Right ventricle myocardium inferior (tissue), 1 donor: ENCODE results near the gene ZBTB11. TPM values are rescaled to one million over a fixed set of nuclear protein-coding genes. Genes with fewer than 3 reads are reported as not detected.
"Not testable (repeated sequence)": the region's sequence is repeated elsewhere in the genome, so short reads cannot be mapped to it uniquely, and the experiment has no call there.

Experiments
- ATAC-seq: fragments of 200-7000 bp; cut with Tn5 transposase; one replicate; pipeline ENCODE4 v1.9.1; 2020; ENCODE audit warnings: mild to moderate bottlenecking, moderate library complexity
- DNase-seq: peaks from one replicate; pipeline ENCODE4 v3.0.0; 2021; ENCODE audit errors: missing footprints
- intact Hi-C: fragments of 100-400 bp; cut with DNase I; formaldehyde crosslinking; loops from one replicate; pipeline ENCODE4 v1.11.0; 2022
- total RNA-seq: library from RNA; stranded (reverse); fragmentation: NEBNext Ultra II Directional; extraction: Animal tissue kit (Norgen Biotek cat#: 25700); gene quantifications from one replicate; pipeline ENCODE4 v1.2.1, GENCODE V29; 2021
- donor health status: DM: no; HTN: yes; CAD: no; lungs with severe emphysema.

ZBTB11 gene
- total RNA-seq, 1 donor from 2014 or later: 9.7 TPM

DNA sequence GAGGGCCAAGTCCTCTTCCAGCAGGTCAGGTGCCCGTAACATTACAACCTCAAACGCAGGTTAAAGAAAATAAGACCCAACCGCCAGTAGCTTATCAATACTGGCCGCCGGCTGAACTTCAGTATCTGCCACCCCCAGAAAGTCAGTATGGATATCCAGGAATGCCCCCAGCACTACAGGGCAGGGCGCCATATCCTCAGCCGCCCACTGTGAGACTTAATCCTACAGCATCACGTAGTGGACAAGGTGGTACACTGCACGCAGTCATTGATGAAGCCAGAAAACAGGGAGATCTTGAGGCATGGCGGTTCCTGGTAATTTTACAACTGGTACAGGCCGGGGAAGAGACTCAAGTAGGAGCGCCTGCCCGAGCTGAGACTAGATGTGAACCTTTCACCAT, 16.6 kb upstream of the ZBTB11 start:
- intact Hi-C loops, DNase-seq, ATAC-seq: not testable (repeated sequence)

DNA sequence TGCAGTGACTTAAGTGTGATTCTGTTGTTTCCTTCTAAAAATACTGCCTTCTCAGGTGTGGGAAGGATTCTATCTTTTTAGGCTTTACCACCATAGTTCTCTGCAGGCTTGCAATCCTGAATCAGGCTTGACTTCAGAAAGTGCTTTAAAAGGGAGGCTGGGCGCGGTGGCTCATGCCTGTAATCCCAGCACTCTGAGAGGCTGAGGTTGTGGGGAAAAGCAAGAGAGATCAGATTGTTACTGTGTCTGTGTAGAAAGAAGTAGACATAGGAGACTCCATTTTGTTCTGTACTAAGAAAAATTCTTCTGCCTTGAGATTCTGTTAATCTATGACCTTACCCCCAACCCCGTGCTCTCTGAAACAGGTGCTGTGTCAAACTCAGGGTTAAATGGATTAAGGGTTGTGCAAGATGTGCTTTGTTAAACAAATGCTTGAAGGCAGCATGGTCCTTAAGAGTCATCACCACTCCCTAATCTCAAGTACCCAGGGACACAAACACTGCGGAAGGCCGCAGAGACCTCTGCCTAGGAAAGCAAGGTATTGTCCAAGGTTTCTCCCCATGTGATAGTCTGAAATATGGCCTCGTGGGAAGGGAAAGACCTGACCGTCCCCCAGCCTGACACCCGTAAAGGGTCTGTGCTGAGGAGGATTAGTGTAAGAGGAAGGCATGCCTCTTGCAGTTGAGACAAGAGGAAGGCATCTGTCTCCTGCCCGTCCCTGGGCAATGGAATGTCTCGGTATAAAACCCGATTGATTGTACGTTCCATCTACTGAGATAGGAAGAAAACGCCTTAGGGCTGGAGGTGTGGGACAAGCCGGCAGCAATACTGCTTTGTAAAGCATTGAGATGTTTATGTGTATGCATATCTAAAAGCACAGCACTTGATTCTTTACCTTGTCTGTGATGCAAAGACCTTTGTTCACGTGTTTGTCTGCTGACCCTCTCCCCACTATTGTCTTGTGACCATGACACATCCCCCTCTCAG, 15.0 kb upstream of the ZBTB11 start:
- ATAC-seq, intact Hi-C loops: not testable (repeated sequence)

DNA sequence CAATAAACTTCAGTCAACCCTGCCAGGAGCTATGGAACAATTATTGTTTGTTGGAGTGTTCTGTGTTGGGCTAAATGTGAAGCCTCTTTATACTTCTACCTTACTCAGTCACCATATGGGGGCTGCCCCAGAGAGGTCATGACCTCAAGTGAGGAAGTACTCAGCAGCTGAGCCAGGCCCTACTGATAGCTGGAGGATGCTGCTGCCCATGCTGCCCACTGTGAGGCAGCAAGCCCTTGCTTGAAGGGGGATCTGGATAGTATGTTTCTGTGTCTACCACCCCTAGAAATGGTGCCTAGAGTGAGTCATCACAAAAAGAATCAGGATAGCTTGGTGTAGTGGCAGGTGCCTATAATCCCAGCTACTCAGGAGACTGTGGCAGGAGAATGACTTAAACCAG, 14.0 kb upstream of the ZBTB11 start:
- DNase-seq: no peak
- intact Hi-C loops: no loop called here
- ATAC-seq: no peak

More for the DNA sequence above, 15.0 kb upstream of the ZBTB11 start:
- not testable (repeated sequence) for DNase-seq

DNA sequence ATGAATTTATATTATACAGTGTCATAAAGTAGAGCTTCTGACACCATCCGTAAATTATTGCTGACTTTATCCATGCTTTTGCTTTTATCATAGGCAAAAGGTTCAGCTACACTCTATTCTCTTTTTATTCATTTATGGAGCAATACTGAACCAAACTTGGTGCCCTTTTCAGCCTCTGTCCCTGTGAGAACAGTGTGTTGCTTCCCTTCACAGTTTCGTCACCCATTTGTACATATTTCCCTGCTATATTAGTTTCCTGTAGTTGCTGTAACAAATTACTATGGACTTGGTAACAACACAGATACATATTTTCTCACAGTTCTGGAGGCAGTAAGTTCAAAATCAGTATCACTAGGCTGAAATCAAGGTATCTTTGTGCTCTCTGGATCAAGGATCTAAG, 12.4 kb upstream of the ZBTB11 start:
- ATAC-seq (no peak), DNase-seq (no peak)
- intact Hi-C loops: no loop called here

DNA sequence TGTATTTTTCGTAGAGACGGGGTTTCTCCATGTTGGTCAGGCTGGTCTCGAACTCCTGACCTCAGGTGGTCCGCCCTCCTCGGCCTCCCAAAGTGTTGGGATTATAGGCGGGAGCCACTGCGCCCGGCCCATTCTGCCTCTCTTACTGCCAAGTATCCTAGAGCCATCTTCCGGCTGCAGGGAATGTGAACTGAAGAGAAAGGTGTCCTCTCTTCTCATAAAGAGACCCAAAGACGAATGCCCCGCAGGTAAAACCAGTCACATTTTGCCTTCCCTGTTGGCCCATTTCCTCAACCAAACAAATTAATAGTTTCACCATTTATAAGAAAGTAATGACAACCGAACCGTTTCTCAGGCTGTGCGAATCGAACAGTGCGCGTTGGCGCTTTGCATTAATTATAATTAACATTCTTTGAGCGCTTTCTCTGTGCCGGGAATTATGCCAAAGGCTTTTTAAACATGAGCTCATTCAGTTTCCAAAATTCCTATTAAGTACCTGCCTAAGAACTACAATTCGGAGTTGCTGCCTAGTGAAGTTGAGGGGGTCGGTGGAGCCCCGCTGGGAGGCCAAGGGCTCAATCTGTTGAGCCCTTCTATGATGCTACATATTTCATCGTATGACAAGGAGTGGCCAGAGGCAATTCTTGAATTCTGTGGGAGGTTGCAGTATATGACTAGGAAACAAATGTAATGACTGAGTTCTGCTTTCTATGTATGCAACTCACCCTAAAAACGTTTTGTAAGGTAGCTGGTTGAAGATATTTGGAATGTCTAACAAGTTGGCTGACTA, 10.4 kb upstream of the ZBTB11 start:
- intact Hi-C loops: no loop called here
- no peak for ATAC-seq
- DNase-seq: no peak

DNA sequence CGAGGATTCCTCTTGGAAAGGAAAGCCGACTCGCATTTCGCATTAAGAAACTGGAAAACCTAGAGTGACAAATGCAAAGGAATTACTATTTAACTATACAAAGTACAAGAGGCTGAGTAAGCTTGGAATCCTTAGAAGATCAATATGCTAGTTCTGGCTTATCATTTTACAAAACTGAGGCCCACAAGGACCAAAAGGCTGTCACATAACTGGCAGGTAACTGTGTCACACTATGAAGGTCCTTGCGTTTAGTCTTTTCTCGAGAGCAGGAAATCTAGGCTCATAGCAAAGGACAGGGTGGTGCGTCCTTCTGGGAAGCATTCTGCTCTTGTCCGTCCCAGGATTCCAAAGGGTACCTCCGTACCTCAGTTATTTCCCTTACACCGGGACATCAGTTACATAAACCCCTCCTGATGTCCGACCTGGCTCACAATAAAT, 9.0 kb upstream of the ZBTB11 start:
- no peak for DNase-seq
- intact Hi-C loops: loop anchor here (1.0 kb wide), 1 partner anchor 9 kb away; the partner anchor contains the start of gene ZBTB11
- peak; percentile 2 for ATAC-seq

DNA sequence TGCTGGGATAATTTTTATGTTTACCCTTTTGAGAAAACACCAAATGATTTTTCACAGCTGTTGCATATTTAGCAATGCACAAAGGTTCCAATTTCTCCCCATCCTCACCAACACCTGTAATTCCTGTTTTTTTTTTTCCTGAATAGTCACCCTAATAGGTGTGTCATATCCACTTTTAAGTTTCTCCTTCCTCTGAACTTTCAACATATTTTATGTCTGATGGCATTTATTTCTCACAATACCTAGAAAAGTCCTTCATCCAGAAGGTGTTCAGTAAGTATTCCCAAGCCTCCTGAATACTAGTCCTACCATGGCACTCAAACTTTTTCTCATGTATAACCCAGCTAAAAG, 8.1 kb upstream of the ZBTB11 start:
- DNase-seq: no peak
- intact Hi-C loops: no loop called here
- ATAC-seq: no peak

DNA sequence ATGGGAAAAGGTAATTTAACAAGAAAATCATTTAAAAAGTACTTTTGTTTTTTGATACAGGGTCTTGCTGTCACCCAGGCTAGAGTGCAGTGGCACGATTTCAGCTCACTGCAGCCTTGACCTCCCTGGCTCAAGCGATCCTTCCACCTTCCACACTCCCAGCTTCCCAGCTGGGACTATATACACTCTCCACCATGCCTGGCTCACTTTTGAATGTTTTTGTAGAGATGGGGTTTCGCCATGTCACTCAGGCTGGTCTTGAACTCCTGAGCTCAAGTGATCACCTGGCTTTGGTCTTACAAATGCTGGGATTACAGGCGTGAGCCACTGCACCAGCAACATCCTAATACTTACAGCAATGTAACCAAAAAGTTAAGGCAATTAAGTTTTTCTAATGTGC, 3.5 kb upstream of the ZBTB11 start:
- intact Hi-C loops: no loop called here
- ATAC-seq: no peak

DNA sequence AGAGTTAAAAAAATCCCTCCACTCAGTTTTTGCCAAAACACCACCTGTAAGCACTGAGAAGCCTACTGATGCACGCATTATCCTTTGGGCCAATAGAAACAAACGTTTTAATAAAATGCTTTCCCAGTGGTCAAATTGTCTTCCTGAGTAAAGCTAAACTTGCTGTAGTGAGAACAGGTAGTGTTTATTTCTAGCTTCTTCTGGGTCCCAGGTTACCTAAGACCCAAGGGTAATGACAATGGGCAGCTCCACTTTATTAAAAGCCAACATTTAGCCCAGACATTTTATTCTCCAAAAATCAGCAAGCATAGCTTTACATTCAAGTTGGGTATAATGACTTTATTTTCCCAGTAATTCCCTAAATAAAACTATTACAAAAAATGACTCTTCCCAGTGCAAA, 1.9 kb upstream of the ZBTB11 start:
- ATAC-seq, intact Hi-C loops, DNase-seq: not testable (repeated sequence)

More for the DNA sequence above, 3.5 kb upstream of the ZBTB11 start:
- no peak for DNase-seq

DNA sequence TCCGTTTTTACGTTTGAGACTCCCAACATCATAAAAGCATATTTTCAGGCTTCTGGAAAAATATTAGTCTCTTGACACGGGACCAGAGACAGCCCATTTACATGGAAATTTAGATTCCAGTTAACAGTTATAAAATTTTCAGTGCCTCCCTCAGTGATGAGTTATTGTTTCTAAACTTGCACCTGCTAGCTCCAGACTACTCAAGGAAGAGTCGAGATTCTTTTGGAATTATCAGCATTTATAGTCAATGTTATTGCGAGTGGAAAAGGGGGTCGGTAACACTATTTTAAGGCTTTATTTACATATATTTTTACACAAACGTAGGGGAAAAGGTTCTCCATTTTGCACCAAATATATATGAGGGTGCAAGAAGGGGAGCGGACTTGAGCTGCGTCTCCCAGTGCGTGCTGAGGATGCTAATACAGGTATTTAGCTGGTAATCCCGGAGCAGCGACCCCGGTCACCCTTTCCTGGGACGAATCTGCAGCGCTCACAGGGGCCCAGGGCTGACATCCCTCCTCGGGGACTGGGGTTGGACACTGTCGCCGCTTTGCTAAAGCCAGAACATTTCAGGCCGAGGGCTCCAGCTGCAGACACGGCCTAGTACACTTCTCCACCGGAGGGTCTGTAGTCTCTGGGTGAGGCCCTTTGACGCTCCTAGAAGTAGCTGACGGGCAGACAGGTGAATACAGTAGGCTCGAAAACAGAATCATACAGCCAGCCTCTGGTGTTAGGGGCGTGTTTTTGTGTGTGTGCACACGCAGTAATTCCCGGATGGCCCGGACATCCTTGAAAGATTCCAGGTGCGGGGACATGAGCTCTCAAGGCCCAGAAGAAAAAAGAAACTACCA, 729 bp upstream of the ZBTB11 start:
- DNase-seq: no peak
- intact Hi-C loops: loop anchor here (1.0 to 2.0 kb wide), 3 partner anchors 9 to 103 kb away; partner anchors contain the start of genes NXPE3, PCNP and RPL24
- no peak for ATAC-seq

DNA sequence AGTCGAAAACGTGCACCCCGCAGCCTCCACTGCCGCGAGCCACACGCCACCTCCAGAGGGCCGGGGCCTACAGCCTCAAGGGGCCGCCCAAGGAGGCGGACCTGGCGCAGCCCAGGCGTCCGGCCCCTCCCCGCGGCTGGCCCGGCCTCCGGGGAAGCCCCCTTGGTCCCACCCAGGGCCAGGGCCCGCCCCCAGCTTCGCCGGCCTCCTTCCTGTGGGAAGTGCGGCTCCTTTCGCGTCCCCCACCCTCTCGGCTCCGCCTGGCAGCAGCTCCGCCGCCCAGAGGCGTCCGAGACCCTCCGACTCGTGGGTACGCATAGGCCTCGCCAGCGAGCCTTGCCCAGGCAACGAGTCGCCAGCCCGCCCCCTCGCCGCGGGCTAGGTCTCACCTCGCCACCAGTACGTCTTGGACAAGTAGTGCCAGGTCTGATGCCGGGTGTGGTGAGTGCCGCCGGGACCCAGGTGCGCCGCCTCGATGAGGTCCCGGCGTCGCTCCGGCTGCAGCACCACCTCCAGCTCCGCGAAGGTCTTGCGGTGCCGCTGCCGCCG, 642 bp downstream of the ZBTB11 start:
- peak; percentile 97 for DNase-seq
- peak; percentile 97 for ATAC-seq
- intact Hi-C loops: loop anchor here (2.0 kb wide), 2 partner anchors 101 to 103 kb away; partner anchors contain the start of genes NXPE3 and PCNP

DNA sequence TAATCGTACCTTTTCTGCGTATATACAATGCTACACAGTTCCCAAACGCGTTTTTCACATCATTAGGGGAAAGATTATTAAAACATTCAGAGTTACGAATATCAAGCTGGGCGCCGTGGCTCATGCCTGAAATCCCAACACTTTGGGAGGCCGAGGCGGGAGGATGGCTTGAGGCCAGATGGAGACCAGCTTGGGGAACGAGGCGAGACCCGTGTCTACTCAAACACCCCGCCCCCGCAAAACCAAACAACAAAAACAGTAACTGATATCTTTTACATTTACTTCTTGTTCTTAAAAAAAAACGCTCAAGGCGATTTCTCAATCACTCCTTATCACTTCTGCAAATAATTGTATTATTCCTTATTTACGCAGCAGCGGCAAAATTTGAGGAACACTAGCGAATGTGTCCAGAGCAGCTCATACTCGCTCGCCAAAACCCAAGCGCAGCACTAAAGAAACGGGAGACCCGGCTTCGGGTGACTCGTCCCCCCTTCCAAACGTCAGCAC, 1.2 kb downstream of the ZBTB11 start:
- peak; percentile 76 for DNase-seq
- no peak for ATAC-seq
- intact Hi-C loops: loop anchor here (2.0 kb wide), 2 partner anchors 101 to 103 kb away; partner anchors contain the start of genes NXPE3 and PCNP

DNA sequence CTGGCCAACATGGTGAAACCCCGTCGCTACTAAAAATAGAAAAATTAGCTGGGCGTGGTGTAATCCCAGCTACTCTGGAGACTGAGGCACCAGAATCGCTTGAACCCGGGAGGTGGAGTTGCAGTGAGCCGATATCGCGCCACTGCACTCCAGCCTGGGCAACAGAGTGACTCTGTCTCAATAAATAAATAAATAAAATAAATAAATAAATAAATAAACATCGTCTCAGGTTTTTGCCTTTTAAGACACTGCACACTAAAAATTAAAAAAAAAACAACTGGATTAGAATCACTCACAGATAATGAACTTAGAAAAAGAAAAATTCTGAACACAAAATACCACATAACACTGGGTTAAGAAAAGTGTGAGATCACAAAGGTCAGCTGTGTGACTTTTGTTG, 2.4 kb downstream of the ZBTB11 start:
- DNase-seq (no peak), ATAC-seq (no peak)
- intact Hi-C loops: no loop called here

DNA sequence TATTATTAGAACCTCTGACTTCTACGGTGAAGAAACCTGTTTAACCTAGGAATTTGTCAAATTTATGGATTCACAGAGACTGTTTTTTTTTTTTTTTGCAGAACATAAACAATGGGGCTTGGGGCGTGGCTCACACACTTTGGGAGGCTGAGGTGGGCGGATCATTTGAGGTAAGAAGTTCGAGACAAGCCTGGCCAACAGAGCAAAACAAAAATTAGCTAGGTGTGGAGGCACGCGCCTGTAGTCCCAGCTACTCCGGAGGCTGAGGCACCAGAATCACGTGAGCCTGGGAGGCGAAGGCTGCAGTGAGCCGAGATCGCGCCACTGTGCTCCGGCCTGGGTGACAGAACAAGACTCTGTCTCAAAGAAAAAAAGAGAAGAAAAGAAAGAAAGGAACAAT, 3.0 kb downstream of the ZBTB11 start:
- intact Hi-C loops: no loop called here
- ATAC-seq (no peak), DNase-seq (no peak)

DNA sequence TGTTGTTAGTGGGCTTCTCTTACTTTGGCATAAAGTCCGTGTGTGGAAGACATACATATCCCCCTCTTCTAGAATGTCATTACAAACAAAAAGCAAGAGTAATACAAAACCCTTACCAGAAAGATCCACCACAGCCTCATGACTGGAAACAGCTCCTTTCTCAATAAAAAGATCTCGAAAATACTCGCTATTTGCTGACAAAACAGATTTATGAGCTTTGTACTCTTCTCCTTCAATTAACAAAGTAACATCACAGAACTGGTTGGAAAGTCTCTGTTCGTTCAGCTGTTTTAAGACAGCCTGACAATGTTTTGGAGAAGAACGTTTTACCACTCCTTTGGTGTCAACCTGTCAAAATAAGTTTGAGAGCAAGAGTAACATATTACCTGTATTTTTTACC, 5.9 kb downstream of the ZBTB11 start:
- DNase-seq (no peak), ATAC-seq (no peak)
- intact Hi-C loops: no loop called here

DNA sequence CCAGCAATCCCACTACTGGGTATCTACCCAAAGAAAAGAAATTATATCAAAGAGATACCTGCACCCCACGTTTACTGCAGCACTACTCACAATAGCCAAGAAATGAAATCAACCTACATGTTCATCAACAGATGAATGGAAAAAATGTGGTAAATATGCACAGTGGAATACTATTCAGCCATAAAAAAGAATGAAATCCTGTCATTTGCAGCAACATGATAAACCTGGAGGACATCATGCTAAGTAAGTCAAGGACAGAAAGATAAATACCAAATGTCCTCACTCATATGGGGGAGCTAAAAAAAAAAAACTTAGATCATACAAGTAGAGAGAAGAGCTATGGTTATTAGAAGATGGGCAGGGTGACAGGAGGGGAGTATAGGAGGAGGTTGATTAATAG, 9.1 kb downstream of the ZBTB11 start:
- ATAC-seq (no peak), DNase-seq (no peak)
- intact Hi-C loops: no loop called here

DNA sequence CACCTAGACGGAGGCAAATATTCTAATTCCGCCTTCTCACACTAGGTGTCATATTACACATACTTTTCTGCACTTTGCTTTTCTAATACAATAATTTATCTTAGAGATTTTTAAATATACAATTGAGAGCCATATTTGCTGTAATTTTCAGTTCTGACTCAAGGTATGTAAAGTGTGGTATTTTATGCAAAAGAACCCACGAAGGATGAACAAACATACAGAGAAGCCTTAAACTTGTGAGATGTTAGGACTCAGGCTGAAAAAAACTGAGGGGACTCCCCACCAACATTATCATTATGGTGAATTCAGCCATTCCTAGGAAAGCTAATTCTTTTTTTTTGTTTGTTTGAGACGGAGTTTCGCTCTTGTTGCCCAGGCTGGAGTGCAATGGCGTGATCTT, 9.6 kb downstream of the ZBTB11 start:
- ATAC-seq (no peak), DNase-seq (no peak)
- intact Hi-C loops: no loop called here

DNA sequence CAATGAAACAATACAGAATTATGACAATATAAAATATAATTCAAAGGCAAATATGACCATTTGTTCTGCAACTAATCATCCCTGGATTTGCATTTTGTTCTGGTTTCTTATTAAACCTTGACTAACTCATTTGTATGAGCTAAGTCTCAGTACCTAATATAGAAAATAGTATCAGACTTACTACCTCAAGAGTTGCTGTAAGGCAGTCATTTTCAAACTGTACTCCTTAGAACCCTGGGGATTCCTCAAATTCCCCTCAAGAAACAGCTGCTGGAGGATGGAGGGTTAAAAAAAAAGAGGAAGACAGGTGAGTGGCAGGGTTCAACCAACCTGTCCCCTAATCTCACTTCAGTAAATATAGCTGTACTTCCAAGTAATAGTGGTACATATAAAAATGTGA, 11.1 kb downstream of the ZBTB11 start:
- intact Hi-C loops: no loop called here
- DNase-seq: no peak
- no peak for ATAC-seq
